K562 (cell line): ENCODE results near the gene ABHD18. TPM values are rescaled to one million over a fixed set of nuclear protein-coding genes. Genes with fewer than 3 reads are reported as not detected.

Experiments used
- DACH1 ChIP-seq: fragments of 450-650 bp; IDR thresholded peaks from 2 replicates; pipeline ENCODE4 v1.6.1; 2018; ENCODE audit not compliant: partially characterized antibody
- EGR1 ChIP-seq: fragments of 450-650 bp; conservative IDR thresholded peaks from 2 replicates; pipeline ENCODE4 v1.6.1; 2017; ENCODE audit warnings: mild to moderate bottlenecking
- HIVEP1 ChIP-seq: fragments of 250-450 bp; sonication (Bioruptor Pico); IDR thresholded peaks from 2 replicates; pipeline ENCODE4 v1.4.0; 2020; ENCODE audit warnings: mild to moderate bottlenecking
- MBD2 ChIP-seq: sonication (generic); IDR thresholded peaks from 2 replicates; pipeline ENCODE4 v1.6.1; 2016; ENCODE audit warnings: low read depth, borderline replicate concordance
- MECOM ChIP-seq: fragments of 250-450 bp; sonication (Bioruptor Pico); IDR thresholded peaks from 2 replicates; pipeline ENCODE4 v1.8.0; 2022; ENCODE audit warnings: inconsistent platforms
- RBM17 ChIP-seq: fragments of 200-400 bp; formaldehyde crosslinking; IDR thresholded peaks from 2 replicates; pipeline ENCODE4 v1.6.1; 2017; ENCODE audit warnings: low read depth, mild to moderate bottlenecking, low read length, borderline replicate concordance
- RCOR1 ChIP-seq, 2 experiments: IDR thresholded peaks; 2 replicates each; pipeline ENCODE4 v1.6.1; 2012; ENCODE audit warnings: low read depth in 2 of 2, low read length in 2 of 2, borderline replicate concordance in 1 of 2, improper control_type of control experiment in 1 of 2
- SAP30 ChIP-seq: fragments of 200-600 bp; sonication (generic); IDR thresholded peaks from 2 replicates; pipeline ENCODE4 v1.6.1; 2012; ENCODE audit warnings: borderline replicate concordance, low read depth, mild to moderate bottlenecking, moderate library complexity, low read length, control low read depth, inconsistent platforms; ENCODE audit not compliant: insufficient read depth, poor library complexity, severe bottlenecking
- SMAD4 ChIP-seq: fragments of 250-450 bp; sonication (Bioruptor Pico); conservative IDR thresholded peaks from 2 replicates; pipeline ENCODE4 v1.8.0; 2021; ENCODE audit warnings: inconsistent platforms, mild to moderate bottlenecking, moderate library complexity
- YY1 ChIP-seq, 3 experiments: IDR thresholded peaks; 2 replicates each; pipeline ENCODE4 v1.6.1; 2011; ENCODE audit warnings: low read length in 2 of 3, mild to moderate bottlenecking in 2 of 3, moderate library complexity in 2 of 3, borderline replicate concordance in 1 of 3, control low read depth in 1 of 3, low read depth in 1 of 3; ENCODE audit not compliant: insufficient read depth in 3 of 3, insufficient replicate concordance in 2 of 3, control insufficient read depth in 1 of 3, insufficient read length in 1 of 3; ENCODE audit errors: extremely low read depth in 1 of 3
- ZC3H11A ChIP-seq: IDR thresholded peaks from 2 replicates; pipeline ENCODE4 v1.6.1; 2012; ENCODE audit warnings: low read depth, low read length, improper control_type of control experiment
- ZNF583 ChIP-seq: fragments of 250-450 bp; sonication (Bioruptor Pico); IDR thresholded peaks from 2 replicates; pipeline ENCODE4 v1.4.0; 2020
- polyA plus RNA-seq, 8 experiments: library from polyadenylated mRNA; depleted of rRNA in 4 of 8; stranded (reverse) in 5 of 8; unstranded in 3 of 8; fragments of >200 nt; fragmentation: Nextera tagmentation in 2 of 8; fragmentation: Illumina TruSeq in 1 of 8; extraction: Ambion mirVana in 2 of 8; extraction: Trizol in 1 of 8; gene quantifications; 2 replicates each; pipeline versions ENCODE4 v1.2.1 to v1.2.3, GENCODE V29; 2011 to 2014; ENCODE audit warnings: inconsistent platforms in 1 of 8, missing spikeins in 1 of 8
- total RNA-seq, 7 experiments: library from RNA; depleted of rRNA in 6 of 7; stranded (reverse); fragments of >200 nt in 6 of 7; fragmentation: Illumina TruSeq in 2 of 7; extraction: Trizol in 2 of 7; gene quantifications; 2 replicates each; pipeline versions ENCODE4 v1.2.1 to v1.2.3, GENCODE V29; 2011 to 2021; ENCODE audit warnings: low replicate concordance in 1 of 7
- TF ChIP-seq, protein P1 (sequence below): sonication (generic); formaldehyde crosslinking; IDR thresholded peaks from 2 replicates; pipeline ENCODE4 v1.8.0; 2023; ENCODE audit warnings: mild to moderate bottlenecking, missing genetic modification reagents
- TF ChIP-seq, protein P2 (sequence below): fragments of 450-650 bp; IDR thresholded peaks from 2 replicates; pipeline ENCODE4 v1.7.1; 2018; ENCODE audit warnings: mild to moderate bottlenecking, low read depth; ENCODE audit not compliant: partially characterized antibody
- TF ChIP-seq, protein P3 (sequence below): fragments of 250-450 bp; sonication (Bioruptor Pico); IDR thresholded peaks from 2 replicates; pipeline ENCODE4 v1.4.0; 2020; ENCODE audit warnings: mild to moderate bottlenecking, moderate library complexity
- TF ChIP-seq, protein P4 (sequence below): sonication (generic); formaldehyde crosslinking; IDR thresholded peaks from 2 replicates; pipeline ENCODE4 v1.8.0; 2023; ENCODE audit warnings: mild to moderate bottlenecking, missing genetic modification reagents

ABHD18 gene
- total and polyA plus RNA-seq, 9 of the 15 experiments (the other 6 are each of a cell fraction or from before 2014, with no cell fraction given) = 6.1 to 25.0 (median 16.0) TPM

DNA sequence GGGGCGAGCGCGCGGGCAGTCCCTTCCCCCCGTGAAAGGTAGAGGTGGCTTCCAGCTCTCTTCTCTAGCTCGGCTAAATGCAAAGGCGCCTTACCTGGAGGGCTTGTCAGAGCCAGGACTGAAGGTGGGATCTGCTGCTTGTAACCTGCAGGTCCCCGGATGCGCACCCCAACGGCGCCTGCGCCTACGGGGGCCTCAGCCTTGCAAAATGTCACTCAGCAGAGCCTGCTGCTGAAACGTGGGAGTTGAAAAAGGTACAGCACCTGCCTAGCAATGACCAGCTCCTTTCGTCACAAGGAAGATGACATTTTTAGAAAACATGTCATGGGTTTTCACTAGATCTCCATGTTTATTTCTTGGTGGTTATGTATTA lies 583 bp downstream of the ABHD18 start (continued):
- TF ChIP-seq, protein P1, sequence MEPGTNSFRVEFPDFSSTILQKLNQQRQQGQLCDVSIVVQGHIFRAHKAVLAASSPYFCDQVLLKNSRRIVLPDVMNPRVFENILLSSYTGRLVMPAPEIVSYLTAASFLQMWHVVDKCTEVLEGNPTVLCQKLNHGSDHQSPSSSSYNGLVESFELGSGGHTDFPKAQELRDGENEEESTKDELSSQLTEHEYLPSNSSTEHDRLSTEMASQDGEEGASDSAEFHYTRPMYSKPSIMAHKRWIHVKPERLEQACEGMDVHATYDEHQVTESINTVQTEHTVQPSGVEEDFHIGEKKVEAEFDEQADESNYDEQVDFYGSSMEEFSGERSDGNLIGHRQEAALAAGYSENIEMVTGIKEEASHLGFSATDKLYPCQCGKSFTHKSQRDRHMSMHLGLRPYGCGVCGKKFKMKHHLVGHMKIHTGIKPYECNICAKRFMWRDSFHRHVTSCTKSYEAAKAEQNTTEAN = no peak
- TF ChIP-seq, protein P2, sequence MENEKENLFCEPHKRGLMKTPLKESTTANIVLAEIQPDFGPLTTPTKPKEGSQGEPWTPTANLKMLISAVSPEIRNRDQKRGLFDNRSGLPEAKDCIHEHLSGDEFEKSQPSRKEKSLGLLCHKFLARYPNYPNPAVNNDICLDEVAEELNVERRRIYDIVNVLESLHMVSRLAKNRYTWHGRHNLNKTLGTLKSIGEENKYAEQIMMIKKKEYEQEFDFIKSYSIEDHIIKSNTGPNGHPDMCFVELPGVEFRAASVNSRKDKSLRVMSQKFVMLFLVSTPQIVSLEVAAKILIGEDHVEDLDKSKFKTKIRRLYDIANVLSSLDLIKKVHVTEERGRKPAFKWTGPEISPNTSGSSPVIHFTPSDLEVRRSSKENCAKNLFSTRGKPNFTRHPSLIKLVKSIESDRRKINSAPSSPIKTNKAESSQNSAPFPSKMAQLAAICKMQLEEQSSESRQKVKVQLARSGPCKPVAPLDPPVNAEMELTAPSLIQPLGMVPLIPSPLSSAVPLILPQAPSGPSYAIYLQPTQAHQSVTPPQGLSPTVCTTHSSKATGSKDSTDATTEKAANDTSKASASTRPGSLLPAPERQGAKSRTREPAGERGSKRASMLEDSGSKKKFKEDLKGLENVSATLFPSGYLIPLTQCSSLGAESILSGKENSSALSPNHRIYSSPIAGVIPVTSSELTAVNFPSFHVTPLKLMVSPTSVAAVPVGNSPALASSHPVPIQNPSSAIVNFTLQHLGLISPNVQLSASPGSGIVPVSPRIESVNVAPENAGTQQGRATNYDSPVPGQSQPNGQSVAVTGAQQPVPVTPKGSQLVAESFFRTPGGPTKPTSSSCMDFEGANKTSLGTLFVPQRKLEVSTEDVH = no peak
- TF ChIP-seq ZC3H11A = no peak
- TF ChIP-seq YY1 (IDR thresholded peaks at IDR 0.05; ENCODE audit: borderline replicate concordance in 1 of 3, control insufficient read depth in 1 of 3, extremely low read depth in 1 of 3, insufficient read depth in 3 of 3, insufficient read length in 1 of 3, insufficient replicate concordance in 2 of 3, low read depth in 1 of 3, low read length in 2 of 3) = peak in 1 of 3 experiments; percentile 70
- TF ChIP-seq, protein P3, sequence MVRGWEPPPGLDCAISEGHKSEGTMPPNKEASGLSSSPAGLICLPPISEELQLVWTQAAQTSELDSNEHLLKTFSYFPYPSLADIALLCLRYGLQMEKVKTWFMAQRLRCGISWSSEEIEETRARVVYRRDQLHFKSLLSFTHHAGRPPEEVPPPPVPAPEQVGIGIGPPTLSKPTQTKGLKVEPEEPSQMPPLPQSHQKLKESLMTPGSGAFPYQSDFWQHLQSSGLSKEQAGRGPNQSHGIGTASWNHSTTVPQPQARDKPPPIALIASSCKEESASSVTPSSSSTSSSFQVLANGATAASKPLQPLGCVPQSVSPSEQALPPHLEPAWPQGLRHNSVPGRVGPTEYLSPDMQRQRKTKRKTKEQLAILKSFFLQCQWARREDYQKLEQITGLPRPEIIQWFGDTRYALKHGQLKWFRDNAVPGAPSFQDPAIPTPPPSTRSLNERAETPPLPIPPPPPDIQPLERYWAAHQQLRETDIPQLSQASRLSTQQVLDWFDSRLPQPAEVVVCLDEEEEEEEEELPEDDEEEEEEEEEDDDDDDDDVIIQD (CRISPR knock-in tag) = 0 out of 2 replicates have a peak, but pooled peaks have one; percentile 47
- no peak for TF ChIP-seq RBM17
- TF ChIP-seq SAP30 = peak; percentile 17
- TF ChIP-seq MECOM (CRISPR knock-in tag) = 0 out of 2 replicates have a peak, but pooled peaks have one; percentile 7
- TF ChIP-seq HIVEP1 (CRISPR knock-in tag) = 0 out of 2 replicates have a peak, but pooled peaks have one; percentile 22
- 0 out of 2 replicates have a peak, but pooled peaks have one; percentile 3 for TF ChIP-seq SMAD4
- peak in 1 of 2 experiments; percentile 3; a peak in 1 of 4 replicates for TF ChIP-seq RCOR1 (IDR thresholded peaks at IDR 0.05; ENCODE audit: borderline replicate concordance in 1 of 2, low read depth in 2 of 2, low read length in 2 of 2)
- 0 out of 2 replicates have a peak, but pooled peaks have one; percentile 3 for TF ChIP-seq ZNF583 (CRISPR knock-in tag)
- TF ChIP-seq EGR1 = 0 out of 2 replicates have a peak, but pooled peaks have one; percentile 15
- TF ChIP-seq MBD2 = 0 out of 2 replicates have a peak, but pooled peaks have one; percentile 26
- TF ChIP-seq, protein P4, sequence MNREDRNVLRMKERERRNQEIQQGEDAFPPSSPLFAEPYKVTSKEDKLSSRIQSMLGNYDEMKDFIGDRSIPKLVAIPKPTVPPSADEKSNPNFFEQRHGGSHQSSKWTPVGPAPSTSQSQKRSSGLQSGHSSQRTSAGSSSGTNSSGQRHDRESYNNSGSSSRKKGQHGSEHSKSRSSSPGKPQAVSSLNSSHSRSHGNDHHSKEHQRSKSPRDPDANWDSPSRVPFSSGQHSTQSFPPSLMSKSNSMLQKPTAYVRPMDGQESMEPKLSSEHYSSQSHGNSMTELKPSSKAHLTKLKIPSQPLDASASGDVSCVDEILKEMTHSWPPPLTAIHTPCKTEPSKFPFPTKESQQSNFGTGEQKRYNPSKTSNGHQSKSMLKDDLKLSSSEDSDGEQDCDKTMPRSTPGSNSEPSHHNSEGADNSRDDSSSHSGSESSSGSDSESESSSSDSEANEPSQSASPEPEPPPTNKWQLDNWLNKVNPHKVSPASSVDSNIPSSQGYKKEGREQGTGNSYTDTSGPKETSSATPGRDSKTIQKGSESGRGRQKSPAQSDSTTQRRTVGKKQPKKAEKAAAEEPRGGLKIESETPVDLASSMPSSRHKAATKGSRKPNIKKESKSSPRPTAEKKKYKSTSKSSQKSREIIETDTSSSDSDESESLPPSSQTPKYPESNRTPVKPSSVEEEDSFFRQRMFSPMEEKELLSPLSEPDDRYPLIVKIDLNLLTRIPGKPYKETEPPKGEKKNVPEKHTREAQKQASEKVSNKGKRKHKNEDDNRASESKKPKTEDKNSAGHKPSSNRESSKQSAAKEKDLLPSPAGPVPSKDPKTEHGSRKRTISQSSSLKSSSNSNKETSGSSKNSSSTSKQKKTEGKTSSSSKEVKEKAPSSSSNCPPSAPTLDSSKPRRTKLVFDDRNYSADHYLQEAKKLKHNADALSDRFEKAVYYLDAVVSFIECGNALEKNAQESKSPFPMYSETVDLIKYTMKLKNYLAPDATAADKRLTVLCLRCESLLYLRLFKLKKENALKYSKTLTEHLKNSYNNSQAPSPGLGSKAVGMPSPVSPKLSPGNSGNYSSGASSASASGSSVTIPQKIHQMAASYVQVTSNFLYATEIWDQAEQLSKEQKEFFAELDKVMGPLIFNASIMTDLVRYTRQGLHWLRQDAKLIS (CRISPR knock-in tag) = 0 out of 2 replicates have a peak, but pooled peaks have one; percentile 8
- TF ChIP-seq DACH1 = peak; percentile 16
